Coronary artery (tissue), 2 donors: Measurements from ENCODE around the gene PM20D1.
A peak's percentile ranks its signal among the peaks of the same experiment; 100 is the strongest.

ENCODE experiments used
- DNase-seq: peaks from one replicate; pipeline ENCODE4 v3.0.0-alpha.2; 2017; ENCODE audit warnings: low spot score
- H3K27ac ChIP-seq, 2 donors: fragments of 200-600 bp; sonication (generic); one replicate each; pipeline ENCODE4 v1.5.1; 2016 to 2019
- H3K4me3 ChIP-seq: fragments of 200-600 bp; sonication (generic); 2 replicates; pipeline ENCODE4 v1.5.1; 2016; ENCODE audit warnings: mild to moderate bottlenecking, moderate library complexity
- TF ChIP-seq, protein P1 (sequence below): fragments of 200-600 bp; sonication (generic); IDR thresholded peaks from one replicate; pipeline ENCODE4 v1.5.1; 2019; ENCODE audit warnings: antibody characterized with exemption

The PM20D1 gene

DNA sequence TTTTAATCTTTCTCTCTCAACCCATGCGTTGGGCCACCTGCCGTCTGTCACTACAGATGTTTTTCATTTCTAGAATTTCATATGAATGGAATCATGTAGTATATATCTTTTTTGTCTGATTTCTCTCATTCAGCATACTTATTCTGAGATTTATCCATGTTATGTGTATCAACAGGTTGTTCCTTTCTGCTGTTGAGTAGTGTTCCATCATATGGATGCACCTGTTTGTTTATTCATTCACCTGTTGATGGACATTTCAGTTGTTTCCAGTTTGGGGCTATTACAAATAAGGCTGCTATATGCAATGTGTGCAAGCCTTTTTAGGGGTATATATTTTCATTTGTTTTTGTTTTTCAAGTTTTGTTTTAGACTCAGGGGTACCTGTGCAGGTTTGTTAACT, 27.5 kb downstream of the PM20D1 start:
- Histone ChIP-seq H3K27ac (no peak overlapping the region), H3K4me3 (no peak overlapping the region)
- DNase-seq = no peak
- TF ChIP-seq, protein P1, sequence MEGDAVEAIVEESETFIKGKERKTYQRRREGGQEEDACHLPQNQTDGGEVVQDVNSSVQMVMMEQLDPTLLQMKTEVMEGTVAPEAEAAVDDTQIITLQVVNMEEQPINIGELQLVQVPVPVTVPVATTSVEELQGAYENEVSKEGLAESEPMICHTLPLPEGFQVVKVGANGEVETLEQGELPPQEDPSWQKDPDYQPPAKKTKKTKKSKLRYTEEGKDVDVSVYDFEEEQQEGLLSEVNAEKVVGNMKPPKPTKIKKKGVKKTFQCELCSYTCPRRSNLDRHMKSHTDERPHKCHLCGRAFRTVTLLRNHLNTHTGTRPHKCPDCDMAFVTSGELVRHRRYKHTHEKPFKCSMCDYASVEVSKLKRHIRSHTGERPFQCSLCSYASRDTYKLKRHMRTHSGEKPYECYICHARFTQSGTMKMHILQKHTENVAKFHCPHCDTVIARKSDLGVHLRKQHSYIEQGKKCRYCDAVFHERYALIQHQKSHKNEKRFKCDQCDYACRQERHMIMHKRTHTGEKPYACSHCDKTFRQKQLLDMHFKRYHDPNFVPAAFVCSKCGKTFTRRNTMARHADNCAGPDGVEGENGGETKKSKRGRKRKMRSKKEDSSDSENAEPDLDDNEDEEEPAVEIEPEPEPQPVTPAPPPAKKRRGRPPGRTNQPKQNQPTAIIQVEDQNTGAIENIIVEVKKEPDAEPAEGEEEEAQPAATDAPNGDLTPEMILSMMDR = no peak

DNA sequence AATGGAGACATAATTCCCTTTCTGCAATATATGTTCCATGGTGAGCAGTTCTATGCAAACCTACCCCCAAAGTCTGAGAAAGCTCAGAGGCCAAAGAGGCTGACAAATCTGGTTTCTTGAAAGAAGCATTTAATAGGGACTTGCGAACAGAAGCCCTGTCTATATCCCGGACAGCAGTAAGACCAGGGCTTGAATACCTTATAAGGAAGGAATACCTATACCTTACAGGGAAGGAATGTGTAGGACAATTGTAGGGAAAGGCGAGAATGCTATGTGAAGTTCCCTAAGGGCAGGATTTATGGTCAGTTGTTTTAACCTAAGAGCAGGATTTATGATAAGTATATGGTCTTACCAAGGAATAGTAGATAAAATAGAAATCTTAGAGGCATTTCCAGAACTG, 31.9 kb downstream of the PM20D1 start:
- TF ChIP-seq, protein P1 = no peak
- H3K4me3 ChIP-seq = no peak overlapping the region

DNA sequence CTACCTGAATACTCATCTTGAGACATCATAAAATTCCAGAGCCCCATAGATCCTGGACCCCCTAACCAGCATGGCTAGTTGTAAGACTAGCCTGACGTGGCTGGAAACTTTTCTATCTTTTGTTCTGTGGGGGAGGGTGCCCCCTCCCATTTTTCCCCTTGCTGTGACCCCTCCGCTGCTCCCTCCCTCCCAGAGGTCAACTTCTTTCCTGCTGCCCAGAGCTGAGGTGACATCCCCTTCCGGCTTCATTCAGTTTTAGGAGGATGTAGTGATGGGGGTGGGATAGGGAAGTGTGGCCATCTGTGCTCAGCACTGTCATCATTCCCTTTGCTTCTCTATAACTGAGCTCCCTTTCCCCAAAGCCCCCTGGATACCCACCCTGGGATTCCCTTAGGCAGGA, 32.6 kb downstream of the PM20D1 start:
- no peak for DNase-seq
- H3K27ac ChIP-seq = no peak overlapping the region
- TF ChIP-seq, protein P1 = no peak

More for the DNA sequence above, 31.9 kb downstream of the PM20D1 start:
- no peak for DNase-seq
- H3K27ac ChIP-seq = no peak overlapping the region

DNA sequence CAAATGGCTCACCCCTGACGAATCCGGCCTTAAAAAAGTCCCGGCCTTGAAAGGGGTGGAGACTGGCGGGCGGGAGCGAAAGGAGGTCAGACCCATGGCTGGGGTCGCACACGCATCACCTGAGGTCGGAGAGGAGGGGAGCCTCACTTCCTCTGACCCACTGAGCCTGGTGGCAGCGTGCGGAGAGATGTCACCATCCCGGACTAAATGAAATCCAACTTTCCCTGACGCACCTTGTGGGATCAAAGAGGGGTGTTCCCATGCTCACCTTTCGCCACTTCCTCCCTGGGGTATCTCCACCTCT, 36.2 kb downstream of the PM20D1 start:
- Histone ChIP-seq H3K4me3 (peak overlapping the region; percentile 85), H3K27ac (peak overlapping the region; percentile 83 to 92)
- TF ChIP-seq, protein P1 = no peak
- no peak for DNase-seq

More for the DNA sequence above, 32.6 kb downstream of the PM20D1 start:
- H3K4me3 ChIP-seq = no peak overlapping the region

DNA sequence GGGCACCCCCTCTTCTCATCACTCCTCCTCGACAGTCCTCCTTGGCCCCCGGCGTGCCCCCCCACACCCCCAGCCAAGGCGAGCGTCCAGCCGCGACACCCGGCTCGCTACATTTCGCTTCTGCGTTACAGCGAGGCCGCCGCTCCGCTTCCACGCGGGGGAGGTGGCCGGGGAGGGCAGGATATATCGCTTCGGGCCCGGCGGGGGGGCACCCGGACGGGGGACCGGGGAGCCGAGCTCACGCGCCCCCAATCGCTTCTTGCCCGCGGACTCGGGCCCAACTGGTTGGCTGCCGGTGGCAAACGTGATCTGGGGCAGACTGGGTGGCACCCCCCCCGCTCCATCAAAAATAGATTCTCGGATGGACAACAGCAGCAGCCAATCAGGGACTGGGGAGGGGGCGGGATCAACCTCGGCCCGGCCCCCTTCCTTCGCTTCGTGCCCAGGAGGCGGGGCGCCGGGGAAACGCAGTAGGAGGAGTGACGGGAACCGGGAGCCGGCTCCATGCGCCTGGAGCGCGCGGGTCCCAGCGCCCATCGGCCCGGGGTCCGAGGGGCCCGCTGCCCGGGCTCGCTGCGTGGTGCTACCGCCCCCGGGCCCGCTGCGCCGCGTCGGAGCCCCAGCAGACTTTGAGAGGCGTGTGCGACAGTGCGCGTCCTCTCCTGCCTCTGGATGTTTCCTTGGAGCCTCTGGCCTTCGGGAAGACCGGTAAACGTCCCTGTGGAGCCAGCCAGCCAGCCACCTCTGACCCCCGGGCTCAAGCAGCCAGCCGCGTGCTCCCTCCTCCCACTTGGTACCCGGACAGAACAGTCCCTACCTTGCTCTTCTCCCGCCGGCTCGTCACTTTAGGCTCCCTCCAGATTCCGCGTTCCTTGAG, 36.8 kb downstream of the PM20D1 start, which contains the start of gene SLC41A1:
Gene SLC41A1, minus strand, starts transcription at position 321 of the 877 bp plus-strand sequence. CDS start 2,757 bp downstream, outside the sequence.
- TF ChIP-seq, protein P1 = no peak
- DNase-seq = peak; percentile 96
- peak within 1 kb of the TSS; percentile 85 for H3K4me3 ChIP-seq
- H3K27ac ChIP-seq = peak within 1 kb of the TSS; percentile 83 to 92

DNA sequence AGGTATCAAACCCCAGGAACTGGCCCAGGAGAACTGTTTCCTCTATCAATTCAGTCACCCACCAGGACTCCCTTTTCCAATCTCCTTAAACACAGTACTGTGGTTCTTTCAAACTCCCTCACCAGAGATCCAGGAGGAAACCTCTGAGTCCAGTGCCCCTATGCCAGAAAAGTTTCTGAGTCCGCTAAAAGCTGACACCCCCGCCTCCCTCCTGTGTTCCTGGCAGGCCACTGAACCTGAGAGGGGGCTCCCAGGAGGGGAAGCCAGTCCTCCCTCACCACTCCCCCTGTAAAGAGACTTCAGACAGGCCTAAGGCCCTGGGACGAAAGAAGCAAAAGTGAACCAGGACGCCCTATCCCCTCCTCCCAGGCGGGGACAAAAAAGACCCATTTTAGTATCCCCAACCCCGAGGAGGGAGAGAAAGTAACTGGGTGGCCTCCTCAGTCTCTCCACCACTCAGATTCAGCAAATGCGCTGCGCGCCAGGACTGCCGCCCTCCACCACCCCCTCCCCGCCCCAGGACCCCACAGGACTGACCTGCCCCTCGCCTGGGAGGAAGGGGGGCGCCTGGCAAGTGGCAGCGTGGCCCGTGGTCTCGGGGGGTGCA, 37.6 kb downstream of the PM20D1 start:
- DNase-seq = no peak
- H3K27ac ChIP-seq = peak overlapping the region; percentile 83 to 92
- H3K4me3 ChIP-seq = peak overlapping the region; percentile 85
- TF ChIP-seq, protein P1 = no peak
